ENCODE measurements around the gene FAM50B.

DNA sequence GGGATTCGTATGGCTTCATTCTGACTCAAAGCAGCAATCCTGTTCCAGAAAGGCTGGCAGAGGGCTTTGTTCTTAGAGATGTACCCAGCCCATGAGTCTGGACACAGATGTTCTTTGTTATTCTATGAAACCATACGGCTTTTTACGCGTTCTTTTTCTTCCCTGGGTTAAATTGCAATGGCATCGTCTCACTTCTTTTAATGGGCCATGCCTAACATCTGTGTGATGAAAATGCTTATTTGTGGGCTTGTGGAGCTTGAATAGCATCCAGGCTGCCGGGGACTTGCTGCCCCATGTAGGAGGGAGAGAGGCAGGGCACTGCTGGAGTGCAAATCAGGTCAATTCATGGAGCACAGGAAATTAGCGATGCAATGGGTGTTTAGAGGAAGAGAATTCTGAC is 19.4 kb downstream of the FAM50B start:
- TF ChIP-seq, protein P1, sequence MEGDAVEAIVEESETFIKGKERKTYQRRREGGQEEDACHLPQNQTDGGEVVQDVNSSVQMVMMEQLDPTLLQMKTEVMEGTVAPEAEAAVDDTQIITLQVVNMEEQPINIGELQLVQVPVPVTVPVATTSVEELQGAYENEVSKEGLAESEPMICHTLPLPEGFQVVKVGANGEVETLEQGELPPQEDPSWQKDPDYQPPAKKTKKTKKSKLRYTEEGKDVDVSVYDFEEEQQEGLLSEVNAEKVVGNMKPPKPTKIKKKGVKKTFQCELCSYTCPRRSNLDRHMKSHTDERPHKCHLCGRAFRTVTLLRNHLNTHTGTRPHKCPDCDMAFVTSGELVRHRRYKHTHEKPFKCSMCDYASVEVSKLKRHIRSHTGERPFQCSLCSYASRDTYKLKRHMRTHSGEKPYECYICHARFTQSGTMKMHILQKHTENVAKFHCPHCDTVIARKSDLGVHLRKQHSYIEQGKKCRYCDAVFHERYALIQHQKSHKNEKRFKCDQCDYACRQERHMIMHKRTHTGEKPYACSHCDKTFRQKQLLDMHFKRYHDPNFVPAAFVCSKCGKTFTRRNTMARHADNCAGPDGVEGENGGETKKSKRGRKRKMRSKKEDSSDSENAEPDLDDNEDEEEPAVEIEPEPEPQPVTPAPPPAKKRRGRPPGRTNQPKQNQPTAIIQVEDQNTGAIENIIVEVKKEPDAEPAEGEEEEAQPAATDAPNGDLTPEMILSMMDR (IDR thresholded peaks at IDR 0.05; ENCODE audit: poor library complexity, severe bottlenecking): no peak
- TF ChIP-seq EZH2 (IDR thresholded peaks at IDR 0.05; ENCODE audit: borderline replicate concordance, insufficient read depth, low read length, poor library complexity, severe bottlenecking): no peak
- TF ChIP-seq EP300 (conservative IDR thresholded peaks at IDR 0.05; ENCODE audit: poor library complexity, severe bottlenecking): no peak
- TF ChIP-seq, protein P2, sequence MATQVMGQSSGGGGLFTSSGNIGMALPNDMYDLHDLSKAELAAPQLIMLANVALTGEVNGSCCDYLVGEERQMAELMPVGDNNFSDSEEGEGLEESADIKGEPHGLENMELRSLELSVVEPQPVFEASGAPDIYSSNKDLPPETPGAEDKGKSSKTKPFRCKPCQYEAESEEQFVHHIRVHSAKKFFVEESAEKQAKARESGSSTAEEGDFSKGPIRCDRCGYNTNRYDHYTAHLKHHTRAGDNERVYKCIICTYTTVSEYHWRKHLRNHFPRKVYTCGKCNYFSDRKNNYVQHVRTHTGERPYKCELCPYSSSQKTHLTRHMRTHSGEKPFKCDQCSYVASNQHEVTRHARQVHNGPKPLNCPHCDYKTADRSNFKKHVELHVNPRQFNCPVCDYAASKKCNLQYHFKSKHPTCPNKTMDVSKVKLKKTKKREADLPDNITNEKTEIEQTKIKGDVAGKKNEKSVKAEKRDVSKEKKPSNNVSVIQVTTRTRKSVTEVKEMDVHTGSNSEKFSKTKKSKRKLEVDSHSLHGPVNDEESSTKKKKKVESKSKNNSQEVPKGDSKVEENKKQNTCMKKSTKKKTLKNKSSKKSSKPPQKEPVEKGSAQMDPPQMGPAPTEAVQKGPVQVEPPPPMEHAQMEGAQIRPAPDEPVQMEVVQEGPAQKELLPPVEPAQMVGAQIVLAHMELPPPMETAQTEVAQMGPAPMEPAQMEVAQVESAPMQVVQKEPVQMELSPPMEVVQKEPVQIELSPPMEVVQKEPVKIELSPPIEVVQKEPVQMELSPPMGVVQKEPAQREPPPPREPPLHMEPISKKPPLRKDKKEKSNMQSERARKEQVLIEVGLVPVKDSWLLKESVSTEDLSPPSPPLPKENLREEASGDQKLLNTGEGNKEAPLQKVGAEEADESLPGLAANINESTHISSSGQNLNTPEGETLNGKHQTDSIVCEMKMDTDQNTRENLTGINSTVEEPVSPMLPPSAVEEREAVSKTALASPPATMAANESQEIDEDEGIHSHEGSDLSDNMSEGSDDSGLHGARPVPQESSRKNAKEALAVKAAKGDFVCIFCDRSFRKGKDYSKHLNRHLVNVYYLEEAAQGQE (IDR thresholded peaks at IDR 0.05; ENCODE audit: borderline replicate concordance): no peak
- no peak for TF ChIP-seq POLR2AphosphoS5 (IDR thresholded peaks at IDR 0.05)
- no peak for TF ChIP-seq SMC3 (conservative IDR thresholded peaks at IDR 0.05; ENCODE audit: poor library complexity)
